ENCODE results near the gene CCNB2. TPM values are rescaled to one million over a fixed set of nuclear protein-coding genes. Genes with fewer than 3 reads are reported as not detected.
"Not testable (repeated sequence)": the region's sequence is repeated elsewhere in the genome, so short reads cannot be mapped to it uniquely, and the experiment has no call there.

Gene CCNB2
- total RNA-seq, 1 donor = 8.0 TPM

DNA sequence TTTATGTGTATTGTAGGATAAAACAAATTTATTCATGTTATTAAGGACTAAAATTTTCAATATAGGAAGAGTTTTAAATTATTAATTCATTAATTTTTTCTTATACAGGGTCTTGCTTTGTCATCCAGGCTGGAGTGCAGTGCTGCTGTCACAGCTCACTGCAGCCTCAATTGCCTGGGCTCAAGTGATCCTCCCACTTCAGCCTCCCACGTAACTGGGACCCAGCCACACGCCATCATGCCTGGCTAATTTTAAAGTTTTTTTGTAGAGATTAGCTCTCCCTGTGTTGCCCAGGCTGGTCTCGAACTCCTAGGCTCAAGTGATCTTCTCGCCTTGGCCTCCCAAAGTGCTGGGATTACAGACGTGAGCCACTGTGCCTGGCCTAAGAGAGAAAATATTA is 14.7 kb downstream of the CCNB2 start:
- no peak for DNase-seq (ENCODE audit: insufficient read length, low spot score, missing footprints)
- no peak overlapping the region for H3K27ac ChIP-seq (ENCODE audit: low read depth, low read length)
- H3K4me1 ChIP-seq (ENCODE audit: insufficient read depth, low read length) = no peaks in the 10 kb centered on the region
- H2AFZ ChIP-seq (ENCODE audit: low read length) = no peak overlapping the region
- H3K27me3 ChIP-seq (ENCODE audit: insufficient read depth, low read length) = no peaks in the 10 kb centered on the region
- H4K20me1 ChIP-seq (ENCODE audit: insufficient read depth, low read length) = no peaks in the 10 kb centered on the region
- TF ChIP-seq, protein P1, sequence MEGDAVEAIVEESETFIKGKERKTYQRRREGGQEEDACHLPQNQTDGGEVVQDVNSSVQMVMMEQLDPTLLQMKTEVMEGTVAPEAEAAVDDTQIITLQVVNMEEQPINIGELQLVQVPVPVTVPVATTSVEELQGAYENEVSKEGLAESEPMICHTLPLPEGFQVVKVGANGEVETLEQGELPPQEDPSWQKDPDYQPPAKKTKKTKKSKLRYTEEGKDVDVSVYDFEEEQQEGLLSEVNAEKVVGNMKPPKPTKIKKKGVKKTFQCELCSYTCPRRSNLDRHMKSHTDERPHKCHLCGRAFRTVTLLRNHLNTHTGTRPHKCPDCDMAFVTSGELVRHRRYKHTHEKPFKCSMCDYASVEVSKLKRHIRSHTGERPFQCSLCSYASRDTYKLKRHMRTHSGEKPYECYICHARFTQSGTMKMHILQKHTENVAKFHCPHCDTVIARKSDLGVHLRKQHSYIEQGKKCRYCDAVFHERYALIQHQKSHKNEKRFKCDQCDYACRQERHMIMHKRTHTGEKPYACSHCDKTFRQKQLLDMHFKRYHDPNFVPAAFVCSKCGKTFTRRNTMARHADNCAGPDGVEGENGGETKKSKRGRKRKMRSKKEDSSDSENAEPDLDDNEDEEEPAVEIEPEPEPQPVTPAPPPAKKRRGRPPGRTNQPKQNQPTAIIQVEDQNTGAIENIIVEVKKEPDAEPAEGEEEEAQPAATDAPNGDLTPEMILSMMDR (IDR thresholded peaks at IDR 0.05; ENCODE audit: extremely low read depth, low read depth, low read length) = no peak
- H3K4me2 ChIP-seq (ENCODE audit: insufficient read depth, low read length) = no peak overlapping the region
- H3K79me2 ChIP-seq (ENCODE audit: insufficient read depth, low read length) = no peaks in the 10 kb centered on the region
- peaks cover 38% of the 10 kb centered on the region for H3K36me3 ChIP-seq (ENCODE audit: insufficient read depth, low read length)
- H3K9me3 ChIP-seq (ENCODE audit: low read depth, low read length) = no peaks in the 10 kb centered on the region
- H3K4me3 ChIP-seq (ENCODE audit: insufficient read depth, low read length) = no peak overlapping the region

- Histone ChIP-seq H3K4me2 (ENCODE audit: insufficient read depth, low read length) (no peak overlapping the region), H3K4me1 (ENCODE audit: insufficient read depth, low read length) (no peaks in the 10 kb centered on the region), H3K27me3 (ENCODE audit: insufficient read depth, low read length) (no peaks in the 10 kb centered on the region), H3K36me3 (ENCODE audit: insufficient read depth, low read length) (peaks cover 38% of the 10 kb centered on the region), H2AFZ (ENCODE audit: low read length) (no peak overlapping the region), H3K27ac (ENCODE audit: low read depth, low read length) (no peak overlapping the region), H3K4me3 (ENCODE audit: insufficient read depth, low read length) (no peak overlapping the region), H3K79me2 (ENCODE audit: insufficient read depth, low read length) (no peaks in the 10 kb centered on the region), H4K20me1 (ENCODE audit: insufficient read depth, low read length) (no peaks in the 10 kb centered on the region), H3K9me3 (ENCODE audit: low read depth, low read length) (no peaks in the 10 kb centered on the region)
- TF ChIP-seq, protein P1 (IDR thresholded peaks at IDR 0.05; ENCODE audit: extremely low read depth, low read depth, low read length) = no peak
- DNase-seq (ENCODE audit: insufficient read length, low spot score, missing footprints) = no peak
Measured at GRCh38 chr15:59120937-59121336, 16.0 kb downstream of the CCNB2 start.

DNA sequence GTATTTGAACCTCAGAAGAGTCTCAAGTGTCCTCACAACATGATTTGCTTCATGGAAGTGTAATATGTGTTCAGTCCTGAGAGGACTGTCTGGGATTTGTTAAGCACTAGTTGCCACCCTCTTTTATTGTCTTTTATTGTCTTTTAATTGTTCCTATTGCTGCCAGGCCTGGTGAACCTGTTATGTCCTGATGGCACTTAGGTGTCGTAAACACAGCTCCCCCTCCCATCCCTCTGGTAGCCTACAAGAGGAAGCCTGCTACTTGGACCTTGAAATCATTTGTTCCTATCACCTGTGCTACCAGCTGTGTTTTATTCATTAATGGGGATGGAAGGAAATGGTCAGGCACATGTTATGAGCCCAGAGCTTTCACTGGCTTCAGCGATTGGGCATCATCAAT is 19.3 kb downstream of the CCNB2 start:
- H3K4me2 ChIP-seq (ENCODE audit: insufficient read depth, low read length) = no peak overlapping the region
- no peak overlapping the region for H3K27ac ChIP-seq (ENCODE audit: low read depth, low read length)
- H3K36me3 ChIP-seq (ENCODE audit: insufficient read depth, low read length) = peaks cover 19% of the 10 kb centered on the region
- no peaks in the 10 kb centered on the region for H3K4me1 ChIP-seq (ENCODE audit: insufficient read depth, low read length)
- H2AFZ ChIP-seq (ENCODE audit: low read length) = no peak overlapping the region
- no peak for DNase-seq (ENCODE audit: insufficient read length, low spot score, missing footprints)
- H4K20me1 ChIP-seq (ENCODE audit: insufficient read depth, low read length) = no peaks in the 10 kb centered on the region
- TF ChIP-seq, protein P1 (IDR thresholded peaks at IDR 0.05; ENCODE audit: extremely low read depth, low read depth, low read length) = no peak
- H3K27me3 ChIP-seq (ENCODE audit: insufficient read depth, low read length) = no peaks in the 10 kb centered on the region
- peaks cover 8% of the 10 kb centered on the region for H3K79me2 ChIP-seq (ENCODE audit: insufficient read depth, low read length)
- no peaks in the 10 kb centered on the region for H3K9me3 ChIP-seq (ENCODE audit: low read depth, low read length)
- no peak overlapping the region for H3K4me3 ChIP-seq (ENCODE audit: insufficient read depth, low read length)

DNA sequence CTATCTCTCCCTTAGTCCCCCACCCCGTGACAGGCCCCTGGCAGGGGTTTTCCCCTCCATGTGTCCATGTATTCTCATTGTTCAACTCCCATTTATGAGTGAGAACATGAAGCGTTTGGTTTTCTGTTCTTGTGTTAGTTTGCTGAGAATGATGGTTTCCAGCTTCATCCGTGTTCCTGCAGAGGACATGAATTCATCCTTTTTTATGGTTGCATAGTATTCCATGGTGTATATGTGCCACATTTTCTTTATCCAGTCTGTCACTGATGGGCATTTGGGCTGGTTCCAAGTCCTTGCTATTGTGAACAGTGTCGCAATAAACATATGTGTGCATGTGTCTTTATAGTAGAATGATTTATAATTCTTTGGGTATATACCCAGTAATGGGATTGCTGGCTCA is 20.7 kb downstream of the CCNB2 start:
- not testable (repeated sequence) for H3K9me3 ChIP-seq (ENCODE audit: low read depth, low read length); H4K20me1 ChIP-seq (ENCODE audit: insufficient read depth, low read length); H3K4me3 ChIP-seq (ENCODE audit: insufficient read depth, low read length); H3K4me2 ChIP-seq (ENCODE audit: insufficient read depth, low read length); H3K27ac ChIP-seq (ENCODE audit: low read depth, low read length); DNase-seq (ENCODE audit: insufficient read length, low spot score, missing footprints); H3K4me1 ChIP-seq (ENCODE audit: insufficient read depth, low read length); H3K27me3 ChIP-seq (ENCODE audit: insufficient read depth, low read length); H2AFZ ChIP-seq (ENCODE audit: low read length)
- peaks cover 16% of the 10 kb centered on the region for H3K36me3 ChIP-seq (ENCODE audit: insufficient read depth, low read length)
- H3K79me2 ChIP-seq (ENCODE audit: insufficient read depth, low read length) = peaks cover 21% of the 10 kb centered on the region

GRCh38 chr15:59127255-59127654 is 22.3 kb downstream of the CCNB2 start:
- not testable (repeated sequence) for H3K27me3 ChIP-seq (ENCODE audit: insufficient read depth, low read length); H2AFZ ChIP-seq (ENCODE audit: low read length); H3K9me3 ChIP-seq (ENCODE audit: low read depth, low read length); H3K4me2 ChIP-seq (ENCODE audit: insufficient read depth, low read length); H3K4me1 ChIP-seq (ENCODE audit: insufficient read depth, low read length); H3K27ac ChIP-seq (ENCODE audit: low read depth, low read length); DNase-seq (ENCODE audit: insufficient read length, low spot score, missing footprints); H3K4me3 ChIP-seq (ENCODE audit: insufficient read depth, low read length); H4K20me1 ChIP-seq (ENCODE audit: insufficient read depth, low read length)
- Histone ChIP-seq H3K79me2 (ENCODE audit: insufficient read depth, low read length) (peaks cover 34% of the 10 kb centered on the region), H3K36me3 (ENCODE audit: insufficient read depth, low read length) (peaks cover 25% of the 10 kb centered on the region)

All from osteoblast (primary cell).